HTR-8/SVneo (cell line): ENCODE data around the gene AGMO.

Source experiments
- DNase-seq: peaks from one replicate; pipeline ENCODE4 v3.0.0; 2011; ENCODE audit warnings: low spot score, mixed read lengths; ENCODE audit not compliant: insufficient read length
- FAIRE-seq: peaks from 2 replicates; lab custom pipeline; 2011; peaks lifted over from hg19 to GRCh38; lab: Jason Lieb, UNC

AGMO gene

DNA sequence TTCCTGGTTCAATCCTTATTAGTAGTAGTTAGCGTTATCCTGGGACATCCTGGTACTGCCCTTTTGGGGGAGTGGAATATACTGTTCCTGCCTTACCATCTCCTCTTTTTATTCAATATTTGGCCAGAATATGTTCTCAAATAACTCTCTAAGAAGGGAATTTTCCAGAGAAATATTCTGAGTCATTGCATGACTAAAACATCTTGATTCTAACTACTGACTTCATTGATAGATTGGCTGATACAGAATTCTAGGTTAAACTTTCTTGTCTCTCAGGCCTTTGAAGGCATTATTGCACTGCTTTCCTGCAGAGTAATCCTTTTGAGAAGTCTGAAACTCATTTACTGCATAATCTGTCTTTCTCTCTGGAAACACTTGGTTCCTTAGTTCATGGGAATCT lies 383.8 kb downstream of the AGMO start:
- DNase-seq (no peak), FAIRE-seq (no peak)

DNA sequence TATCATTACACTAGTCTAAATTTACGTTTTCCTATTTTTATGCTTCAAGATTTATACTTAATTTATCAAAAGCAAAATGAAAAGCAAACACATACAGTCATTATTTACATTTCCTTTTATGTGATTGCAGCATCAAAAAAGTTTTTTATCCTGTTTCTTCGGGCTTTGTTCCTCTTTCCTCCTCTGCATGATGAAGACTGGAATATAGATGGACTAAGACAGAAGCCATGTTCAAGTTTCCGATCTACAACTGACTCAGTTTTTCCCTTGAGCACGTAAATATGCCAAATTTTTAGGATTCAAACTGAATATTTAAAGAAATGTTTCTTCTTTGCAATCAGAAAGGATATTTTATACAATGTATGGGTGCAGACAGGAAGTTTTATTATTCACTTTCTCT lies 385.7 kb downstream of the AGMO start:
- no peak for FAIRE-seq
- DNase-seq, result no peak

DNA sequence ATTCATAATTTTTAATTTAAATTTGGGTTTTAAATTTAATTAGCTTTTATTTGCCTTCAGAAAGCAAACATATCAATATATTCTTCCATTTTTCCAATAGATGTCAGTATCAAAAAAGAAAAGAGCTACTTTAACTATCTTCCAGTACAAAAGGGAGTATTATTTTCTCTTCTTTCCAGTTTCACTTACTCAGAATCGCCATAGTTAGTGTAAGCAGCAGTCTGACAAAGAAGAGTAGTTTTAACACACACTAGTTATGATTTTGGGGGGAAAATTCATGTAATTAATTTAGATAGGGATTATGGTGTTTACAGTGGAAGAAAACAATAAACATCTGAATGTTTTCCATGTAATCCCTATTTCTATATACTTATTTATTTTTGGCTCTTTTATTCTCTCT lies 386.7 kb downstream of the AGMO start:
- FAIRE-seq, result no peak
- DNase-seq, result no peak

DNA sequence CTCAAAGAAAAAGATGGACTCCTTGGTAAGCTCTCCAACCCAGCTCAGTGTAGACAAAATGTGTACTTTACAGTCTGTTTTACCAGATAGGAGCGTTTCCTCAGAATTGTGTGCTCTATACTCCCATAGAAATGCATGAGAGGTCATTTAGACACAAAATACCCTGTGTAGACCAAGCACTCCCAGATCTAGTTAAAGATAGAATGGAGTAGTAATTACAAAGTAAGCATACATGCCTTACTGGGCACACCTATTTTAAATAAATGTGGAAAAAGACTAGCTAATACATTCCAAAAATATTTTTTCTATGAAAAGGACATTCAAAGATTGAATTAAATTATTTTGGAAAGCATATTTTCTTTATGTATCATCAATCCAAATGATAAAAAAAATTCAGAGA lies 387.3 kb downstream of the AGMO start:
- FAIRE-seq, result no peak
- DNase-seq, result no peak

DNA sequence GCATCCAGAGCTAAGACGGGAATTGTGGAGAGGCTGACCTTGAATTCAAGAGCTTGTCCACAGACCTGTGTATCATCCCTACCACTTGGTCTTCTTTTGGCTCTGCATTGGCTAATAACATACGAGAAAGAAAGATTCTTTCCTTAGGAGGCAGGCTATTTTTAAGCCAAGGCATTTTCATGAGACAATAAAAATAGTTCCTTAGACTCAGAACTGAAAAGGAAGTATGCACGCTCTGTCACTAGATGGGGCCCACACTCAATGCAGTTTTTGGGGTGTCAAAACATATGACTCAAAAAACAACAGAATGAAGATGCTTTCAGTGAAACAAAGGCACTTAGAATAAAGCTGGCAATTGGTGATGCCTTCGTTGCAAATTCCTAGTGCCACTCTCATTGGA lies 393.3 kb downstream of the AGMO start:
- FAIRE-seq, result no peak
- DNase-seq, result no peak

DNA sequence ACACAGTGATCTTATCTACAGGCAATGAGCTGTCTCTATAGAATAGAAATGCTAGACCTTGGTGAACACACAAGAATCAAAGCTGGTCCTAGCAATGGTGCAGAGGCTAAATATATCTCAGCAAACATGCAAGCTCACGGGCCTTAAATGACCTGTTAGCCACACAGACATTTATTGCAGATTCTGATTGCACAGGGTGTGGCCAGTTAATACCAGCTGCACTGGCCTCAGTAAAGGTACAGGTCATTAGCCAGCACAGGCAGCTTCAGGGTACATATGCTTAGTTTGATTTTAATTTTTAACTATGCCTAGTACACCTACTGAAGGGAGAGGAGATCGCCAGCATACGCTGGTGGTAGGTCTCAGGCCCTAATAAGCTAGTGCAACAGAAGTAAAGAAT lies 393.9 kb downstream of the AGMO start:
- FAIRE-seq, result no peak

DNA sequence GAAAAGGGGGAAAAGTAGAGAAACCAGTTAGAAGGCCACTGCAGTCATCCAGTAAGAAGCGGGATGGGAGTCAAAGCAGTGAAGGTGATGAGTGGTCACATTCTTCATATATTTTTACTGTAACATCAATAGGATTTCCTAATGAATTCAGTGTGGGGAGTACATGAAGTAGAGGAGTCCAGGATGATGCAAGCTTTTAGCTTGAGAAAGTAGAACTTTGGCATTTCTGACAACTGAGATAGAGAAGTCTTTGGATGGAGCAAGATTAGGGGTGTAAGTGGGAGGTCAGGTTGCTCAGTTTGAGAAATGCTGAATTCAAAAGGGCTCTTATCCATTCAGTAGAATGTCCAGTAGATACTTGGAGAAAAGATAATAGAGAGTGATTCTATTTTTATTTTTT lies 395.2 kb downstream of the AGMO start:
- DNase-seq, result no peak
- FAIRE-seq, result no peak

More for the DNA sequence above, 393.9 kb downstream of the AGMO start:
- no peak for DNase-seq

DNA sequence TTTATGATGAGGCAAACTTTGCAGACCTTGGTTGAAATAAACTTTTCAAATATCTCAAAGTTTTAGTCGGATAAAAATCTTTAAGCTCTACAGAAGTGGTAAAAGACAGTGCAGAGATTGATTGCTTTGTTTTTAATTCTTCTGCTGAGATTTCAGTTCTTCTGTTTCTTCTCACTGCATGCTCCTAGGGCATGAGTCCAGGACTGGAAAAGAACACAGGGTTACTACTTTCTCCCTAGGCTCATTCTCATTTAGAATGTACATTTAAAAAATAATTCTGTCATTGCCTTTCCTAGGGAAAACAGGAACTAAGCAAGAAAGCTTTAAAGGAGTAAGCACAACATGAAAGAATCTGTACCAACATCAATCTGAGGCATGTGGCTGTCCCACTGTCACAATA lies 402.6 kb downstream of the AGMO start:
- no peak for DNase-seq
- no peak for FAIRE-seq

DNA sequence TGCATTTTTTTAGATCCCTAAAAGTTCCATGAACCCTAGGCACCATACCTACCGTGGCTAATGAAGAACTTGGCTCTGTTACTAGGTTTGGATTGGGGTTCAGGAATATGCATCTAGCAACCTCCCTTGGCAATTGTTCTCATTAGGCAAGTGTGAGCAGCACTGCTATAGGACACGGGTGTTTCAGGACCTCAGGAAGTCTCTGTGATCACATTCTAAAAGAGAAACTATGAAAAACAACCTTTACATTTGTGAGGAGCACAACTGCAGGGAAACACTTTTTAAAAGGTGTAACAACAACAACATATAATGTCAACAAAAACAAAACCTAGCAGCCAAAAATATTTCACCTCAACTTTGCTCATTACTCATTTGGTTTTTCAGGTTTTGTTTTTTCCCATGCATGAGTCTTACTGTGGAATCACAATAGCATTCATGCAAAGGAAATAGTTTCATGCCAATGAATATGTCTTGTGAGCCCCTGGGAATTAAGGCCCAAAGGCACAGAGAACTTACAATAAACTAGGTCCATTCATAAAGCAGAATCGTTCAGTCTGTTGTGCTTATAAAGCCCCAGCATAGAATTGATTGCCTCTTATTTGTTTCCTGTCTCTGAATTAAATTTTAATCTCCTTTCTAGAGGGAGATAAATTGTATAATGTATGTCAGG lies 403.5 kb downstream of the AGMO start:
- no peak for DNase-seq
- FAIRE-seq, result no peak
